GM19025 (cell line): ENCODE data around the gene SNRPA1.

ENCODE experiments used
- ATAC-seq: cut with Tn5 transposase; IDR thresholded peaks from one replicate; pipeline ENCODE4 v1.9.1; 2021; ENCODE audit warnings: mild to moderate bottlenecking, low read depth, moderate library complexity; ENCODE audit not compliant: unreplicated experiment

SNRPA1 gene

GRCh38 chr15:101264911-101265641 lies 30.0 kb downstream of the SNRPA1 start:
- peak; percentile 54 for ATAC-seq

DNA sequence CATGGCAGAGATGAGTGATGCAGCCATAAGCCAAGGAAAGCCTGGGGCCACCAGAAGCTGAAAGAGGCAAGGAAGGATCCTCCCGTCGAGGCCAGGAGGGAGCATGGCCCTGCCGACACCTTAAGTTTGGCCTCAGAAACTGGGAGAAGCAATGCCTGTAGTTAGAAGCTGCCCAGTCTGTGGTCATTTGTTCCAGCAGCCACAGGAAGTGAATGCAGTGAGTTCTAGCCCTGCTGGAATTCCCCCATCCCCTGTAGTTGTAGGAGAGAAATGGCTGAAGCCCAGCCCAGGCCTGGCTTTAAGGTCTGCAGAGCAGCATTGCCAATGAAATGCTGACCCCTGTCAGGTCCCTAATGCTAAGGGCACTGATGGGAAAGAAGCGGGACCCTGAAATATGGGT lies 31.0 kb downstream of the SNRPA1 start:
- peak; percentile 52 for ATAC-seq

DNA sequence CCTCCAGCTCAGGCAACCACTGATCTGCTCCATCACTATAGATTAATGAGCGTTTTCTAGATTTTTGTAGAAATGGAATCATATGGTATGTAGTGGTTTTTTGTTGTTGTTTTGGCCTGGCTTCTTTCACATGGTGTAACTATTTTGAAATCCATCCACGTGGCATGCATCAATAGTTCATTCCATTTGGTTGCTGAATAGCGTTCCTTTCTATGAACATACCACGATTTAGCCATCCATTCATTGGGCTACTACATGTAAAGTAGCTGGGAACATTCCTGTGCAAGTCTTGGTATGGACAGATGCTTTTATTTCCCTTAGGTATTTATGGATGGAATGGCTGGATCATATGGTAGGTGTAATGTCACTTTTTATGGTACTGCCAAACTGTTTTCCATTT lies 32.5 kb downstream of the SNRPA1 start:
- ATAC-seq, result no peak

DNA sequence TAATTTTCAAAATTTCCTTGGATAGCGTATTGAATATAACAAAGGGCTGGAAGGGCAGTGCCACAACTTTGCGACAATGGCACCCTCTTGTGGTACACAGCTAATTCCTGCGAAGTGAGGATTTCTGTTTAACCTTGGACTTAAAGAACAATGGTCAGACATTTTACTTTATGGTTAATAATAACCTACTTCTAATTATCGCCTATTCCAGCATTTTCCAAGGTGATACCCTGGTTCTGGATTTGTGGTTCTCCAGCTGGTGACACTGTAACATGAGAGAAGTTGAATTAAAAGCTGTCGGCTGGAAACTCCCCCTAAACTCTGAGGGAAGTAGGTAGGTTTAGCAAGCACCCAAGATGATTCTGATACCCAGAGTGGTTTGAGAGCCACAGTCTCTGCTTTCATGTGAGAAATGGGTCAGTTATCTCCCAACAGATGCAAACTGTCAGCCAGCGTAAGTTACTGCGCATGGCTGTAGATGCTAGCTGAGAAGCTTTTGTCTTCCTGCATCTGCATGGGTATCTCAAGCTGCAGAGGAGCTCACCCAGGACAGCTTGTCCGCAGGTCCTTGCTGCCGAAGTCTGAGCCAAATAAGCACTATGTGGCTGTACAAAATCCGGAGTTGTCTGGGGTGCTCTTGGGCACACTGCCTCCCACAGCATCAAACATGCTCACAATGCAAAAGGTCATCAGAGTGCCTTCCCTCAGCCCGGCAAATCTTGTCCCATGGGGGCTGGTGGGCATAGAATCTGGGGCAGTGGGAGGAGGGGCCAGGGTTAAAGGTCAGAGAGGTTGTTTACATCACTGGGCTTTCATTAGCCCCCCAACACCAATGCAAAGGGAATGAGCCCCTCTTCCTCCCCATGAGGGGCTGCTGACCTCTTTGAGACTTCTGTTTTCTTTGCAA lies 36.6 kb downstream of the SNRPA1 start:
- peak; percentile 60 for ATAC-seq

GRCh38 chr15:101256757-101257156 lies 38.3 kb downstream of the SNRPA1 start:
- no peak for ATAC-seq

DNA sequence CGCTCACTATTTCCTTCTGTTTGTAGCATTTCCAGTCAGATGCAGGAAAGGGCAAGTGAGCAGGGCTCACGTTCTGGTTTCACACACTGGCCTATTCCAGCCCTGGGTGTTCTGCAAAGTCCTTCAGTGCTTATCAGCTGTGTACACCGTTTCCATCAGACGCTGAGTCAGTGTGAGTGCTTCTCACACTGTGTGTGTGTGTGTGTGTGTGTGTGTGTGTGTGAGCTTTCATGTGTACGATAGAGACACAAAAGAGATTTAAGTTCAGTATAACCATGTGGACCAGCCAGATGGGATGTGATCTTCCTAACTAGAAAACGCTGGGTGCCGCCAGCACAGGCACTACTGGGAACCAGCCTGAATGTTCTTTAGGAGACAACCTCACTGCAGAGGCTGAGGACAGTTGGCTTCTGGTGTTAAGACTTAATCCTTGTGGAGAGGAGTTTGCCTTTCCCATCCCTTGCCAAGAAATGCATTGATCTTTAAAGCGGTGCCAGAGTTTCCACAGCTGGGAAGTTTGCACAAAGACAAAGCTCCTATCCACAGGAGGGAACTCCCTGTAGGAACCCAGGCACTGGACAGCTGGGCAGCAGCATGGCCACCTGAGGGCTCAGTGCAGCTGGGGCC lies 39.3 kb downstream of the SNRPA1 start:
- ATAC-seq, result no peak

DNA sequence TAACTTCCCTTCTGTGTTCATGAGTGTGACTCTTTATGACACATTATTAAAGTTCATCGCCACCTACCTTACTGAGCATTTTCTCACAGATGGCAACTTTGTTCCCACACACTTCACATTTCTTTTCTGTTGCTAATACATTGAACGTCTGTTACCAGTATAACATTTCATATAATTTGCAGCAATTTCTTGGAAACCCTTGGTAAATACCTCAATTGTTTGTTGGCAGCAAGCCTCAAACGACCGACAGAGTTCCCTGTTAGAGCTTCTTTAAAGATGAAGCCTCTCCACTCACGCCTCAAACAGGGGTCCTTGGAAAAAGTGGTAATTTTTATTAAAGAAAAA lies 40.0 kb downstream of the SNRPA1 start:
- no peak for ATAC-seq

DNA sequence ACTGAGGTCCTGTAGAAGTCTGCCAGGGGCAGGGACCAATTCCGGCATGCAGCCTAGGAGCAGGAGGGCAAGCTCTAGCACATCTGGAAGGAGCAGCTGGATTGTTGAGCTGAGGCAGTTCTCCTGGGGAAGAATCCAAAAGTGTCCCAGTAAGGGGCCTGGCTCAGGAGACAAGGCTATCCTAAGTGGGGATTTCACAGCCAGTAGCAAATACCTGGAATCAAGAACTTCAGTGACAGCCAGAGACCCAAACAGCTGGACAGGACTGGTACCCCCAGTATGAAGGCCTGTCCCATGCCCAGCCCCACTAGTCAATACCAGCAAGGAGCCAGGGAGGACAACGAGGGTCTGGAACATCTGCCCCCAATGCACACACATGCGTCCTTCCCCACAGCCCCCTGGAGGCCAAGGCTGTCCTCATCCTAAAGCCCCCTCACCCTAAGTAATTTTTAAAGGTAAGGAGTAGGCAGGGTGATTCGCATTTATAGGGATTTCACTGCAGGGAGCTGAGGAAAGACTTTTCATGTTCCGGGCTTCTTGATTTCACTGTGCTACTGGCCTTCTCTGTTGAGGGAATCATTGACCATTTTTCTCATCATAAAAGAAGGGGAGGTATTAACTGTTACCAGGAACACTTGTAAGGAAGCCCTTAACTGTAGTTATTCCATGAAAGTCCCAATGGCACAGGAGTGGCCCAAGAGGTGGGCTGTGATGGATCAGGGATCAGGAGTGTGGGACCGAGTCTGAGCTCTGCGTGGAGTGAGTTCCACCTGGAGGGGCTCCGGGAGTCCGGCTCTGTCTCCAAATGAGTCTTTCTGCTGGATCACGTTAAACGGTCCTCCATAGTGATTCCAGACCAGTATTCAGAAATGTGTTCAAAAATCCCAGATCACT lies 40.6 kb downstream of the SNRPA1 start:
- no peak for ATAC-seq

- ATAC-seq, result no peak
Observed at GRCh38 chr15:101252836-101253235, 42.2 kb downstream of the SNRPA1 start.

GRCh38 chr15:101251830-101252820 lies 42.9 kb downstream of the SNRPA1 start, which contains the start of gene CHSY1:
CHSY1 (minus strand) TSS chr15:101252048; CDS start chr15:101251456, 592 bp downstream.
- peak; percentile 76 for ATAC-seq

GRCh38 chr15:101250873-101251829 lies 43.9 kb downstream of the SNRPA1 start:
- ATAC-seq, result peak; percentile 35

DNA sequence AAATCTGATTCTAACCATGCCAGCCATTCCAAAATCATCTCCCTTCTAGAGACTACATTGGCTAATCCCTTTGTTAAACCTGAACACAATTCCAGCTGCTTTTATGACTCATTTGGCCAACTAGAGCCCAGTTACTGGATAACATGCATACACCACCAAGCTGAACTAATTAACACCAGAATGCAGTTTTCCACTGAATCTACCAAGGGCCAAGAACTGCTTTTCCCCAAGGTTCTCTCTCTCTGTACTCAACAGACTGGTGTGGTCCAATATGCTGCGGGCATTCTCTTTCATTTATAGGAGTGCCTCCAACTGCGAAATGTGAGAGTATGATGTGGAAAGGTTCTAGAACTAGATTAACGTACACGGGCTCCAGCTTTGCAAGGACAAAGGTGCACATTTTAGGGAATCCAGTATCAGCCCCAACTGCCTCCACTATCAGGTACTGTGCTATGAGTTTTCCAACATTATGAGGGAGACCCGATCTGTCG lies 44.7 kb downstream of the SNRPA1 start:
- ATAC-seq, result no peak

DNA sequence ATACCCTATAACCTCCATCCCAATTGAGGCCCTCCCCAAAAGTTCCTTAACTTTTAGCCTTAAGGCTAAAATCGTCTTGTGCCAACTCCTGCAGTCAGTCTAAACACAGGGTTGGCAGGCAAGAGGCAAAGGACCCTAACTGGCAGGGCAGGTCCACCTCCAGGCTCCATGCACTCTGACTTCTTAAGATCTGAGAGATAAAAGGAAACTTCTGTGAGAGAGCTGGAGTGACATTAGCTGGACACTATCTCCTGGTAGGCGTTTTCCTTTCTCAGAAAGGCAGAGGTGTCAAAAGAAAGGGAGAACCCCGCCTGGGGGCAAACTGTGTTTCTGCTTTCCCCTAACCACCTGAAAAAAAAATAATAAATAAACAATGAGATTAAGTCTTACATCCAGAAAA lies 46.8 kb downstream of the SNRPA1 start:
- no peak for ATAC-seq

- ATAC-seq, result no peak
Observed at GRCh38 chr15:101246824-101247745, 48.0 kb downstream of the SNRPA1 start.

GRCh38 chr15:101246391-101246790 lies 48.7 kb downstream of the SNRPA1 start:
- no peak for ATAC-seq

DNA sequence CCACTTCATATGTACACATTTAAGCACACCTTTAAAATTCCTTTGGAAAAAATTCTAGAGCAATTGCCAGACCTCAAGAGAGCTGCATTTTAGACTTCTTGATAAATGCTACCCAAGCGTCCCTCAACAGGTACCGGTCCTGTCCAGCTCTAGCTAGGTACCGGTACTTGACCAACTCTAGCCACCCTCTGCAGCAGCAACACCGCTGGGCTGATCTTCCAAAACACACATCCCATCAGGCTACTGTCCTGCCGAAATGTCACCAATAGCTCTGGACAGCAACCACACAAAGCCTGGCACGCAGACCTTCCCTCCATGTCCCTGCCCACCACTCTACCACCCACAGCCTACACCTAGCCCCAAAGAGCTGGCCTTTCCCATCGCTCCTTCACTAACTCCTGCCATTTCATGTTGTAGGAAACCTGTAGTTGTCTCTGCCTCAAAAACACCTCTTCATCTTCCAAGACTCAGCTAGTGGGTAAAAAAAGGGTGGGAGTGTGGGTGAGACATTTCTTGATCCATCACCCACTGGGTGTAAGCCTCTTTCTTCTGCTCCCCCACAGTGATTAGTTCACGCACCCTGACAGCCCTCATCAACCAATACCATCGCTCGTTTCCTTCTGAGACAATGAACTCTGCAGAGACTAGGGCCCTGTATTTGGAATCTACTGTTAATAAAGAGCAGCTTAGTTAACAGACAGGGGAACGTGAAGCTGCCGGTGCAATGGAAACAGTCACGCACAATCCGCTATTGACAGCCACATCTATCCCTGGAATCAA lies 50.0 kb downstream of the SNRPA1 start:
- ATAC-seq, result no peak
